ENCODE measurements around the gene KDM8.
"Not testable (repeated sequence)": the region's sequence is repeated elsewhere in the genome, so short reads cannot be mapped to it uniquely, and the experiment has no call there.

KDM8 gene

DNA sequence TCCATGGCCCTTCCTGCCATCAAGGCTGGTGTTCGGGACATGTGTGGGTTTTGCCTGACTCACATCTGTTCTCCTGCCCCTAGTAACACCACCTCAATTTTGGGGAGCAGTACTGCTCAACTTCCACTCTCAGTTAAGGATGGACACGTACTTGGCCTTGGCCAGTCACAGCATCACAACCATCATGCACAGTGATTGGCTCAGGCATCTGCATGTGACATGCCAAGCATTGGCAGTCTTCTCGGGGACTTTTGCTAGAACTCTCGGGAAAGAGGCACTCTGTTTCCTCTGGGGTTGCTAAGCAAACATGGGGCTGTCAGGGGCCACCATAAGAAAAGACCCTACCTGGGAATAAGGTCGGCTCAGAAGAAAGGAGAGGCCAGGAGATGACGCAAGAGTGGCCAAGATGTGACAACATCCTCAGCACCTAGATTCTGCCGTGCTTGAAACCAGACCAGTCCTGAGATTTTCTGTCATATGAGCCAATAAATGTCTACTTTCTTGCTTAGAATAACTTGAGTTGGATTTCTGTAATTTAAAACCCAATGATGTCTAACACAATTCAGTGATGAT, 11.9 kb upstream of the KDM8 start:
- DNase-seq, result no peak

GRCh38 chr16:27193300-27193990, 9.9 kb upstream of the KDM8 start:
- no peak for DNase-seq

DNA sequence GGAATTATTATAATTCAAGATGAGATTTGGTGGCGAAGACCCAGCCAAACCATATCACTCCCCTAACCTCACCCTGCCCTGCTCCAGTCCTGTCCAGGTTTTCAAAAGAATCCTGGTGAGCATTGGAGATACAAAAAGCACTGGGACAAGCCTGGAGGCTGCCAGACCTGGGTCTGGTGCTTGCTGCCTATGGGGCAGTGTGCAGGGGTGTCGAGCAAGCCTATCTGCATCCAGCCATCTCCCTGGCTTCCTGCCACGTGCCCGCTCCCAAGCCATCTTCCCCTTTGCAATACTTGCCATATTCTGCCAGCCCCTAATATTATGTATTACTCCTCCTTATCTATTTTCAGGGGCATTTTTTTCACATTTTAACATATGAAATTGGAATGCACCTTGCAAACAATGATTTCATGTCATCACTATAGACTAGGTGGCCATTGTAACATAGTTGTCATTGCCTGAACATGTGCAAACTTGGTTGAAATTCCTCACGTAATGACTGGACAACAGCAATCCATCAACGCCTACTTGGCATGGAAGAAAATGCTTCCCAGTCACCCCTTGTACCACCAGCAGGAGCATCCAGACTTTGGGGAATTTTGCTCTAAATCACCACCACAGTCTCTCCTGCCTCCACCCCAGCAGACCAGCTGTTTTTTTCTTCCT, 8.1 kb upstream of the KDM8 start:
- DNase-seq, result no peak

GRCh38 chr16:27195941-27196595, 7.3 kb upstream of the KDM8 start:
- DNase-seq, result no peak

GRCh38 chr16:27197004-27197403, 6.3 kb upstream of the KDM8 start:
- no peak for DNase-seq

DNA sequence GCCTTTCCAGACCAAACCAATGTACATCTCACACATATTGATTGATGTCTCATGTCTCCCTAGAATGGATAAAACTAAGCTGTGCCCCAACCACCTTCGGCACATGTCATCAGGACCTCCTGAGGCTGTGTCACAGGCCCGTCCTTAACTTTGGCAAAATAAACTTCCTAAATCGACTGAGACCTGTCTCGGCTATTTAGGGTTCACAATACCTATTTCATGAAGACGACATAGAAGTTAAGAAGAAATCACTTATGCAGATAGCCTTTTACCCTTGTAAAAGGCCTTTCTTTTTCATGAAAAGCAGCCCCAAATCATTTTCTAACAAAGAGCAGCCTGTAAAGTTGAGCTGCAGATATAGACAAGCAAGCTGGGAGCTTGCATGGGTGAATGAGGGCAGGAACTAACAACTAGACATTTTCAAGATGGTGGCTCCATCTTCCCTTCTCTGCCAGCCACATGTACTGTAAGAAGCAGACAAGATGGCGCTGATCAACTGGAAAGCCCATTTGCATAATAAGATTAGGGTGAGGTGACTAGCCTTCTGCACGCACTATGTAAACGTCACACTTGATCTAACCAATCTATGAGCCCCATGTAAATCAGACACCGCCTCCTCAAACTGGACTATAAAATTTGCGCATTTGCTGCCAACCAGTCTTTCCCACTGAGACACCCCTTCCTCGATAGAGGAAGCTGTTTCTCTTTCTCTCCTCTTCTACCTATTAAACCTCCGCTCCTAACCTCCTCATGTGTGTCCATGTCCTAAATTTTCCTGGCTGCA, 4.7 kb upstream of the KDM8 start:
- DNase-seq, result no peak

DNA sequence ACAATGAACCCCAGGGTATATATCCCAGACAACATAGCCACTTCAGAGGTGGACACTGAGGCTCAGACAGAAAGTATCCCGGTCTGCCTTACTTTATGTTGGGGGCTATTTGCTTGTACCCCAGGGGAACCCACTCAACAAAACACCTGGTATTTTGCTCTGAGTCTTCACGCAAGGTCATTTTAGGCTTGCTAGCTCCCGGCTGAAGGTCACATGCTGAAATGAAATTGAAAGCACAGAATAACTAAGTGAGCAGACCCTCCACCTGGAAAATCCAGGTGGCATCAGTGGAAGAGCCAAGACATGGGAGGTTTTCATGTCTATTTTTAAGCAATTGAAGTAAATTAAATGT, 4.1 kb upstream of the KDM8 start:
- DNase-seq, result no peak

- DNase-seq, result peak; percentile 30
These were observed 3.6 kb upstream of the KDM8 start for GRCh38 chr16:27199736-27200135.

DNA sequence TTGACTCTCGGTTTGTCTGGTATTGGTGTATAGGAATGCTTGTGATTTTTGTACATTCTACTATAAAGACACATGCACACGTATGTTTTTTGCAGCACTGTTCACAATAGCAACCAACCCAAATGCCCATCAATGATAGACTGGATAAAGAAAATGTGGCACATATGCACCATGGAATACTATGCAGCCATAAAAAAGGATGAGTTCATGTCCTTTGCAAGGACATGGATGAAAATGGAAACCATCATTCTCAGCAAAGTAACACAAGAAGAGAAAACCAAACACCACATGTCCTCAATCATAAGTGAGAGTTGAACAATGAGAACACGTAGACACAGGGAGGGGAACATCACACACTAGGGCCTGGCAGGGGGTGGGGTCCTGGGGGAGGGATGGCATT, 2.4 kb upstream of the KDM8 start:
- DNase-seq, result not testable (repeated sequence)

DNA sequence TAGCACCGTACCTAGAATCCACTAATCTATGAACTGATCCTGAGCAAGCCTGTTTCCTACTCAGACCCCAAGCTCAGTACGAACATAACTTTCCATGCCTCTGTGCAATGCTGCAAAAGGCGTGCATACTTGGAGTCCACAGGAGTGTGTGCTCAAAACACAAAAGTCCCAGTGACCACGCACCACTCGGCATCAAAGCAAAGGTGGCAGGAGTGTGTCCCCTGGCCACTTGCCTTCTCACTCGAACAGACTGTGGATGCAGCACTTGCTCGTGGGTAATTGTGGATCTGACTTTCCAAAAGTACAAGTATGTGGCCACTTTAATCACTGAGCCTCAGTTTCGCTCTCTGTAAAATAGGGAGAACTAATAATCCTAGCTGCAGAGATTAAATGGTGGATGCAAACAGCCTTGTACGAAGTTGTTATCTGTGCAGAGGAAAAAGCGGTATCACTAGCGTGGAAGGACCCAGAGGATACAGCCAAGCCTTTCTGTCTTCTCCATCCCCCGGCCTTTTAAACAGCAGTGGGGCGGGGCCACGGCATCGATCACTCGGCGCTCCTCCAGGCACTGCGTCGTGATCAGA, 311 bp upstream of the KDM8 start:
- DNase-seq, result peak; percentile 90

GRCh38 chr16:27204312-27204915, 1.1 kb downstream of the KDM8 start:
- DNase-seq, result no peak

DNA sequence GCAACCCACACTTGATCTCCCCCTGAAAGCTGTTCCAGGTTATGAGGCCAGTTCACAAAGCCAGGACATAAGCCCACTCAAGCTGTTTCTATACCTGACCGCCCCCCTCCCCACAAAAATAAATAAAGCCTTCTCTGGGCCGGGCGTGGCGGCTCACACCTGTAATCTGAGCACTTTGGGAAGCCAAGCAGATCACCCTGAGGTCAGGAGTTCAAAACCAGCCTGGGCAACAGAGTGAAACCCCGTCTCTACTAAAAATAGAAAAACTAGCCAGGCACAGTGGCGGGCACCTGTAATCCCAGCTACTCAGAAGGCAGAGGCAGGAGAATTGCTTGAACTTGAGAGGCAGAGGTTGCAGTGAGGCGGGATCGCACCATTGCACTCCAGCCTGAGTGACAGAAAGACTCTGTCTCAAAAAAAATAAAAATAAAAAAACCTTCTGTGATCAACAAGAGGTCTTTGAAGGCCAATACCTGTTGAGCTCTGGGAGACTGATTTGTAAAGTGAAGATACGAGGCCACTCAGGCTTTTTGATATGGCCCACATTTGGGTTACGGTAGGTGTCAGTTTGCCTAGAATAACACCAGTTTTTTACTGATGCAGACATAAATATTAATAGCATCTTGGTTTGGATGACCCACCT, 2.2 kb downstream of the KDM8 start:
- no peak for DNase-seq

- DNase-seq, result not testable (repeated sequence)
These were observed 3.8 kb downstream of the KDM8 start for GRCh38 chr16:27207121-27207520.

- no peak for DNase-seq
These were observed 4.9 kb downstream of the KDM8 start for GRCh38 chr16:27208081-27208680.

- no peak for DNase-seq
These were observed 5.5 kb downstream of the KDM8 start for GRCh38 chr16:27208796-27209195.

GRCh38 chr16:27209591-27209990, 6.3 kb downstream of the KDM8 start:
- no peak for DNase-seq

DNA sequence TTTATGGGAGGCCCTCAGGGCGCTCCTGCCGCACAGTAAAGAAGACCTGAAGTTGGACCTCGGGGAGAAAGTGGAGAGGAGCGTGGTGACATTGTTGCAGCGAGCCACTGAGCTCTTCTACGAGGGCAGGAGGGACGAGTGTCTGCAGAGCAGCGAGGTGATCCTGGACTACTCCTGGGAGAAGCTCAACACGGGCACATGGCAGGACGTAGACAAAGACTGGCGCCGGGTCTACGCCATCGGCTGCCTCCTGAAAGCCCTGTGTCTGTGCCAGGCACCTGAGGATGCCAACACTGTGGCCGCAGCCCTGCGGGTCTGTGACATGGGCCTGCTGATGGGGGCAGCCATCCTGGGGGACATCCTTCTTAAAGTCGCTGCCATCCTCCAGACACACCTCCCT, 6.8 kb downstream of the KDM8 start:
- no peak for DNase-seq

DNA sequence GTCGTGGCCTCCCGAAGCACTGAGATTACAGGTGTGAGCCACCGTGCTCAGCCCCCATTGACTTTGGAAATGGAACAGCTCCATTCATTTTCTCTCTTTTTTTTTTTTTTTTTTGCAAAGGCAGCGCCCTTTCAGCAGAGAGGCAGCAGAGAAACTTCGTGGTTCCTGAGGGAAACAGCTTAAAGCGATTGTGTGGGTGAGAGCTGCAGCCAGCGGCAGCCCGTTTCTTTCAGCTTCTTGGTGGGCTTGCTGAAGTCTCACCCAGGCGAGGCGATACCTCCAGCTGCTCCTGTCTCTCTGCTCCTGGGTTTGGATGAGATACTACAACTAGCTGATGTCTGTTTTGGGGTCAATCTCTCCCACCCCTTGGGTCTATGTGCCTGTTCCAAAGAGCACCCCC, 7.7 kb downstream of the KDM8 start:
- DNase-seq, result no peak

DNA sequence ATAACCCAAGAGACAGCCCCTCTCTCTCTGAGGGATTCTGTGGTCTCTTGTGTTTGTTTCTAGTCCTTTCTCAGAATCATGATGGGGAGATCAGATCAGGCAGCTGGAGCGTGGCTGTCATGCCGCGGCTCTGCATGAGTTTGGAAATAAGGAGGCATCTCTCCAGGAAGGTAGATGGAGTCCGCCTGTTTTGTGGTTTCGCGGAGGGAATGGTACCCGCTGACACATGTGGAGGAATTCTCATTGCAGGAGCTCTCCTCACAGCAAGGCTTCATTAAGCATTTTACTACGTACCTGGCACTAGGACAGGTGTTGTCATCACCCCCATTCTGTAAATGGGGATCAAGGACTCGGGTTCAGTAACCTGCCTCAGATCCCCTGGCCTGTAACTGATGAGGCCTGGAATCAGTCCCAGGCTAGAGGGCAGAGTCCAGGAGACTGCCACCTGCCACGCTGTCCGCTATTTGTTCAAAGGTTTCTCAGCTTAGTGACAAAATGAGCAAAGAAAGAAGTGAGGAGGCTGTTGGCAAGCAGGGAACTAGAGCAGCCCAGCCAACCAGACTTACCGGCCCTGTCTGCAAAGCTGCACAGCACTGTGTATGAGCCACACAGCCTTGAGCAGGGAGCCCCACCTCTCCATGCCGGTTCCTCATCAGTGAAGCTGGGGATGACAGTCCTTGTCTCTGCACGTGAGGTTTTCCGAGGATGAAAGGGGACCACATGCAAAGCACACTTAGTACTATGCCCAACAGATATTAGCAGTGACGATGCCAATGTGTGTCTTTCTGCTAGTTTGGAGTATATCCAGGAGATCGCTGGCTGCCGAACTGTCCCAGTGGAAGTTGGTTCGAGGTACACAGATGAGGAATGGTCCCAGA, 11.0 kb downstream of the KDM8 start:
- no peak for DNase-seq

GRCh38 chr16:27215660-27216059, 12.3 kb downstream of the KDM8 start:
- no peak for DNase-seq

Data from EL (cell line).